ENCODE measurements around the gene WWP2.

Gene WWP2

DNA sequence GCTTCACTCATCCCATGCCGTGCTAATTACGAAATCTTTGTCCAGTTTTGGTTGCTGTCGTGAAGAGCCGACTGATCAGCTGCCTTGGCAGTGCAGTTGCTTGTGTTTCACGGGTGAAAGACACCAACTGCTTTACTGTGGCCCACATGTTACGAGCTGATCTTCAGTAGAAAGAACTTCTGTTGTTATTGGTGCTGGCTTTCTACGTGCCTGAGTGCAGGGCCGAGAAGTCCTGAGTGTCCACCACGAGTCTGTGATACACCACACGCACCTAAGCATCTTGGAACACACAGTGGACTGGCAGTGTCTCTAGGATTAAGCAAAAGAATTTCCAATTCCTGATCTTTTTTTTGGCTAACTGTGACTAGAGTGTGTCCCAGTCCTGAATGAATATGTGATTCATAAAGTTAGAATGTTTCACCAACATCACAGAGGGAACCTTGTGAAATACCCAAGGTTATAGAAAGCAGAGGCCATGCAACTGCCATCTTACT, 118.6 kb downstream of the WWP2 start:
- Histone ChIP-seq H3K9me3 (ENCODE audit: control insufficient read depth, insufficient read depth, low read length) (no peaks in the 10 kb centered on the region), H3K4me3 (ENCODE audit: low read depth, low read length) (no peak overlapping the region), H3K27me3 (ENCODE audit: control insufficient read depth, insufficient read depth, low read length) (no peaks in the 10 kb centered on the region), H3K9ac (ENCODE audit: low read depth, low read length) (no peak overlapping the region), H3K4me1 (ENCODE audit: control insufficient read depth, insufficient read depth, low read length) (no peaks in the 10 kb centered on the region), H3K27ac (ENCODE audit: low read depth, low read length) (no peak overlapping the region), H3K36me3 (ENCODE audit: control insufficient read depth, insufficient read depth, low read length) (no peaks in the 10 kb centered on the region; the same call in 1 of the 2 replicates)

DNA sequence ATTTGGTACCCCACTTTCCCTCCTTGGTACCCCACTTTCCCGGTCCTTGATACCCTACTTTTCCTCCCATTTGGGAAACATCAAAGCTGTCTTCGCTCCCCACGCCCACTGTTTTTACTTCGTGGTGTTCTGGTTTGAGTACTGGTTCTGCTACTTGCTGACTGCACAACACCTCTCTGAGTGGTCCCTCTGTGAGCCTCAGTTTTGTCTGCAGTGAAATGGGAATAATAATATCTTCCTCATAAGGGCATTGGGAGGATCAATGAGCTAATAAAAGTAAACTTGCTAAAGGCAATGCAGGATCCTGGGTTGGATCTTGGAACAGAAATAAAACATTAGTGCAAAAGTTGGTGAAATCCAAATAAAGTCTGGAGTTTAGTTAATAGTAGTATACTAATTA, 119.0 kb downstream of the WWP2 start:
- H3K27ac ChIP-seq (ENCODE audit: low read depth, low read length), result no peak overlapping the region
- no peaks in the 10 kb centered on the region for H3K4me1 ChIP-seq (ENCODE audit: control insufficient read depth, insufficient read depth, low read length)
- no peaks in the 10 kb centered on the region for H3K27me3 ChIP-seq (ENCODE audit: control insufficient read depth, insufficient read depth, low read length)
- no peak overlapping the region for H3K9ac ChIP-seq (ENCODE audit: low read depth, low read length)
- no peaks in the 10 kb centered on the region; the same call in 1 of the 2 replicates for H3K36me3 ChIP-seq (ENCODE audit: control insufficient read depth, insufficient read depth, low read length)
- H3K9me3 ChIP-seq (ENCODE audit: control insufficient read depth, insufficient read depth, low read length), result no peaks in the 10 kb centered on the region
- no peak overlapping the region for H3K4me3 ChIP-seq (ENCODE audit: low read depth, low read length)

DNA sequence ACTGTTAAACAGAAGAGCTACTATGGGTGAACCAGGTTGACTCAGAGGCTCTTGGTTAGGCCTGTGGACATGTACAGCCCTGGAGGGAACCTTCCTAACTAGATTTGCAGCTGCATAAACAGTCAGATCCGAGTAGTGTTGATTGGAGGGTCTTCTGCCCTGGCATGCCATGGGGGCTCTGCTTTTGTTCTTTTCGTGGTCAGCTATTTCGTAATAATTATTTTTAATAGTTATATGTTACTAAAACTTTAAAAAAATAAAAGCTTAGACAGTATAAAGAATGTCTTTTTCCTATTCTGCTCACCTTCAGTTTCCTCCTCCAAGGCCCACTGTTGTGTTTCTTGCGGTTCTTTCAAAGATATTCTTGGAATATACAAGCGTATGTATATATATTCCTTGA, 121.6 kb downstream of the WWP2 start:
- H3K36me3 ChIP-seq (ENCODE audit: control insufficient read depth, insufficient read depth, low read length), result no peaks in the 10 kb centered on the region
- no peaks in the 10 kb centered on the region for H3K27me3 ChIP-seq (ENCODE audit: control insufficient read depth, insufficient read depth, low read length)
- H3K9ac ChIP-seq (ENCODE audit: low read depth, low read length), result no peak overlapping the region
- no peak overlapping the region for H3K27ac ChIP-seq (ENCODE audit: low read depth, low read length)
- no peaks in the 10 kb centered on the region for H3K9me3 ChIP-seq (ENCODE audit: control insufficient read depth, insufficient read depth, low read length)
- H3K4me3 ChIP-seq (ENCODE audit: low read depth, low read length), result no peak overlapping the region
- no peaks in the 10 kb centered on the region for H3K4me1 ChIP-seq (ENCODE audit: control insufficient read depth, insufficient read depth, low read length)

DNA sequence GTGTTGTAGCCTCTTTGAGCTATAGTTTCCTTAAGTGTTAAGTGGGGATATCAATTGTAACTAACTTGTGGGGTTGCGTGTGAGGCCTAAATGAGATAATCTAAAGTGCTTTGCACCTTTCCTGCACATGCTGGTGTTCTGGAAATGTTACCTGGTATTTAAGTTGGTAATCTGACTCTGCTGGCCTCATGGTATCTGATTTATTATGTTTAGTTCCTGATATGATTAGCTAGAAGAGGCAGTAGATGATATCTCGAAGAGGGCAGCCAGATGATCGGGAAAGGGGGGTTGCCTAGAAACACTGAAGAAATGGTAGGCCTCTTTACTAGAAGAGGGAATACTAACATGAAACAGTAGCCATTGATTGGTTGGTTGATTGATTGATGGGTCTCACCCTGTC, 123.6 kb downstream of the WWP2 start:
- H3K4me3 ChIP-seq (ENCODE audit: low read depth, low read length), result no peak overlapping the region
- no peak overlapping the region for H3K27ac ChIP-seq (ENCODE audit: low read depth, low read length)
- no peak overlapping the region for H3K9ac ChIP-seq (ENCODE audit: low read depth, low read length)
- peaks cover 7% of the 10 kb centered on the region; the same call in 1 of the 2 replicates for H3K4me1 ChIP-seq (ENCODE audit: control insufficient read depth, insufficient read depth, low read length)
- H3K27me3 ChIP-seq (ENCODE audit: control insufficient read depth, insufficient read depth, low read length), result no peaks in the 10 kb centered on the region
- no peaks in the 10 kb centered on the region for H3K9me3 ChIP-seq (ENCODE audit: control insufficient read depth, insufficient read depth, low read length)
- no peaks in the 10 kb centered on the region for H3K36me3 ChIP-seq (ENCODE audit: control insufficient read depth, insufficient read depth, low read length)

DNA sequence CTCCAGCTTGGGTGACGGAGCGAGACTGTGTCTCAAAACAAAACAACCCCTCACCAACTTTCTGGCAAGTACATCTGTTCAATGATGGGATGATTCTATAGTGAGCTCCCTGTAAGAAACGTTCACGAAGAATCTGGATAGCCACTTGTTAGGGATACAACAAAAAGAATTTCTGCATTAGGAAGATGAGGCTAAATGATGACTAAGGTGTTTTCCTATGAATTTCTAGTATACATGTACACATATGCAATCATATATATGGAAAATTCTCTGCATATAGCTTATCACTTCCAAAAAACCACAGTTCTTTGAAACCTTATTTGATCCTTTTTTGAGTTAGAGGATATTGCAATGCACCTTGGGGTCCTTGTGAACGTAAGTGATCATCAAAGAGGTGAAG, 124.6 kb downstream of the WWP2 start:
- H3K9me3 ChIP-seq (ENCODE audit: control insufficient read depth, insufficient read depth, low read length), result no peaks in the 10 kb centered on the region
- no peak overlapping the region for H3K9ac ChIP-seq (ENCODE audit: low read depth, low read length)
- no peaks in the 10 kb centered on the region for H3K27me3 ChIP-seq (ENCODE audit: control insufficient read depth, insufficient read depth, low read length)
- H3K4me1 ChIP-seq (ENCODE audit: control insufficient read depth, insufficient read depth, low read length), result peaks cover 8% of the 10 kb centered on the region; the same call in 1 of the 2 replicates
- no peak overlapping the region for H3K27ac ChIP-seq (ENCODE audit: low read depth, low read length)
- no peaks in the 10 kb centered on the region for H3K36me3 ChIP-seq (ENCODE audit: control insufficient read depth, insufficient read depth, low read length)
- H3K4me3 ChIP-seq (ENCODE audit: low read depth, low read length), result no peak overlapping the region

DNA sequence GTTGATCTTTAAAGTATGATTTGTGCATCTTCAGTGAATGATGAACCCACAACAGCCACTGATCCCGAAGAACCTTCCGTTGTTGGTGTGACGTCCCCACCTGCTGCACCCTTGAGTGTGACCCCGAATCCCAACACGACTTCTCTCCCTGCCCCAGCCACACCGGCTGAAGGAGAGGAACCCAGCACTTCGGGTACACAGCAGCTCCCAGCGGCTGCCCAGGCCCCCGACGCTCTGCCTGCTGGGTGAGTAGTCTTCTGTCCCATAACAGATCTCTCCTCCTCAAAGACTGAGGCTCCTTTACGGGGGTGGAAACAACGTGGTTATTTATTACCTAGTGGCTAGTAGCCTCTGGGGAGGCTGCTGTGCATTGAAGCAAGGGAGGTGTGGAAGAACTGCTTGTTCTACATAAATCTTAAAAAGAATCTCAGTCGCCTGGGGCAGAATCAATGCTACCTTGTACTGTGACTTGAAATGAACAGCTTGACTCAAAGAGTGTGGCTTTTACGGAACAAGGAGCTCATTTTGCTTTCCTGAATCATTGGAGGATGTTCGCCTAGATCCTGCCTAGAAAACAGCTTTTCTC, 126.0 kb downstream of the WWP2 start:
- no peaks in the 10 kb centered on the region for H3K36me3 ChIP-seq (ENCODE audit: control insufficient read depth, insufficient read depth, low read length)
- peaks cover 8% of the 10 kb centered on the region; the same call in 1 of the 2 replicates for H3K4me1 ChIP-seq (ENCODE audit: control insufficient read depth, insufficient read depth, low read length)
- H3K9ac ChIP-seq (ENCODE audit: low read depth, low read length), result no peak overlapping the region
- no peak overlapping the region for H3K27ac ChIP-seq (ENCODE audit: low read depth, low read length)
- no peaks in the 10 kb centered on the region for H3K9me3 ChIP-seq (ENCODE audit: control insufficient read depth, insufficient read depth, low read length)
- no peaks in the 10 kb centered on the region for H3K27me3 ChIP-seq (ENCODE audit: control insufficient read depth, insufficient read depth, low read length)
- H3K4me3 ChIP-seq (ENCODE audit: low read depth, low read length), result no peak overlapping the region

DNA sequence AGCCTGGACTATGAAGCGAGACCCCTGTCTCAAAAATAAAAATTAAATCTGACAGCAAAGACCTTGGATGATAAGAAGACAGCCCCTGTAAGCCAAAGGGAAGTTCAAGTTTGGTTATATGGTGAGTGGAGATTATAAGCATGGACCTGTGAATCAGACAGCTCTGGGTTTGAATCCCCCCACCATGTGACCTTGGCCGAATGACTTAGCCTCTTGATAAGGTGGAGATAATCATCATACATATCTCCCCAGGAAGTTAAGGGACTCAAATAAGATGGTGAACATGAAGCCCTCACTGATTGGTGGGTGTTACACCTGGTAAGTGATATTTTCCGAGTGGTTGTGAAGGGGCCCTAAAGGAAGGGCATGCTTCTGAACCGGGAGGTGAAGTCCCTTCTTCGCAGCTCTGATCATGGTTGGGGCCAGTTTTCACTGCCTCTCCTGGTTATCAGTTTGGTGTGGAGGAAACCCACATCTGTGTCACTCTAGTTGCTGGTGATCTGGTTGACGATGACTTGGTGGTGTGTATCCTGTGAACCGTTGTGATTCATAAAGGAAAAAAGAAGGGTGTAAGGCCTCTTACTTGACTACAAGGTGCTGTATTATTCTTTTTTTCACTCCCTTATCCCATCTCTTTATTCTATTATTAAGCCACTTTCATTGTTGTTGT, 127.3 kb downstream of the WWP2 start:
- Histone ChIP-seq H3K9me3 (ENCODE audit: control insufficient read depth, insufficient read depth, low read length) (no peaks in the 10 kb centered on the region), H3K27me3 (ENCODE audit: control insufficient read depth, insufficient read depth, low read length) (no peaks in the 10 kb centered on the region), H3K36me3 (ENCODE audit: control insufficient read depth, insufficient read depth, low read length) (no peaks in the 10 kb centered on the region), H3K27ac (ENCODE audit: low read depth, low read length) (no peak overlapping the region), H3K4me3 (ENCODE audit: low read depth, low read length) (no peak overlapping the region), H3K4me1 (ENCODE audit: control insufficient read depth, insufficient read depth, low read length) (peaks cover 8% of the 10 kb centered on the region; the same call in 1 of the 2 replicates), H3K9ac (ENCODE audit: low read depth, low read length) (no peak overlapping the region)

DNA sequence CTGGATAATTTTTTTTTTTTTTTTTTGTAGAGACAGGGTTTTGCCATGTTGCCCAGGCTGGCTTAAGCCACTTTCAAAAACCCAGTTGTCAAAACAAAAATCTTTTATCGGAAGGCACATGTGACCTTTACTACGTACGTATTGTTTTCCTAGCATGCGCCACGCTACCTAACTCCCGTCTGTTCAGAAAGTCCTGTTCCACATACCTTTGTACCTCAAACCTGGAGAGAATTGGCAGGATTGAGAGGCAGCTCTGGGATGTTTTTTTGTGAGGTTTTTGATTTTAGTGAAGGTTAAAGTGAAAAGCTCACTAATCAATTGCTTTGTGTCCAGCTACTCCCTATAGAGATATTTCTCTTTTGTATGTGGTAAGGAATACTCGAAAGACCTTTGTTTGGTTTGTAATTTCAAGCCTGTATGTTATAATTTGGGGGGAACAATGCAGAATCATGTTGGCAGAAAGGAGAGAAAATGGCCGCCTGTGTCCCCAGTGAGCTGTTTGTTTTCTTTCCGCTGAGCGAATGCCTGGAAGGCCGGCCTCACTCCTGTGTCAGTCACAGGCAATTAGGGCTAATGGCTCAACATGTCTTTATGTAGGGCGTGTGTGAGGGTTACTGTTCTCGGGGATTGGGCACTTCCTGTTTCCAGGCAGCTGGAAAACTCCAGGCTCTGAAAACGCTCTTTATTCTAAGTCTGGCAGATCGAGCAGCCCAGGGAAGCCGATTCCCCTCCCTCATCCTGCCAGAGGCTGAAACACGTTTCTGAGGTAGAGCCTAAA, 128.2 kb downstream of the WWP2 start:
- Histone ChIP-seq H3K4me3 (ENCODE audit: low read depth, low read length) (no peak overlapping the region), H3K4me1 (ENCODE audit: control insufficient read depth, insufficient read depth, low read length) (peaks cover 8% of the 10 kb centered on the region; the same call in 1 of the 2 replicates), H3K27me3 (ENCODE audit: control insufficient read depth, insufficient read depth, low read length) (no peaks in the 10 kb centered on the region), H3K27ac (ENCODE audit: low read depth, low read length) (peak overlapping the region; percentile 42), H3K9ac (ENCODE audit: low read depth, low read length) (0 out of 2 replicates have a peak overlapping the region, but pooled peaks have one; percentile 15), H3K9me3 (ENCODE audit: control insufficient read depth, insufficient read depth, low read length) (no peaks in the 10 kb centered on the region), H3K36me3 (ENCODE audit: control insufficient read depth, insufficient read depth, low read length) (no peaks in the 10 kb centered on the region)

DNA sequence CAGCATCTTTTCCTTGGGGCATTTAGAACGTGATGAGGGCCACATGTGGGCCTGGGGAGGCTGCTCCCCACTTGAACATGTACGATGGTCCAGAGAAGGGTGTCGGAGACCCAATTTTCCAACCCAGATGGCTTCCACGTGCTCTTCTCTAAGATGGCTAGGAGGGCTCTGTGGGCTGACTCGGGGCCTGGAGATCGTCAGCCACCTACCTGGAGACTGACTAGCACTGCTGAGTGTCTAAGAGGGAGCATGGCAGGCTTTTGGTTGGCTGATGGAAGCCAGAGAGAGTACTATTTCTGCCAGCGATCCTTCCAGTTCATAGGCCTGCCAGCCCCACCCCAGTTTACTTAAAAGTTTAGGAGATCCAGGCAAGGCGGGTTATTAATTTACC, 128.8 kb downstream of the WWP2 start:
- Histone ChIP-seq H3K27ac (ENCODE audit: low read depth, low read length) (peak overlapping the region; percentile 42), H3K4me3 (ENCODE audit: low read depth, low read length) (no peak overlapping the region), H3K9ac (ENCODE audit: low read depth, low read length) (no peak overlapping the region), H3K36me3 (ENCODE audit: control insufficient read depth, insufficient read depth, low read length) (no peaks in the 10 kb centered on the region), H3K9me3 (ENCODE audit: control insufficient read depth, insufficient read depth, low read length) (no peaks in the 10 kb centered on the region), H3K4me1 (ENCODE audit: control insufficient read depth, insufficient read depth, low read length) (peaks cover 8% of the 10 kb centered on the region; the same call in 1 of the 2 replicates), H3K27me3 (ENCODE audit: control insufficient read depth, insufficient read depth, low read length) (no peaks in the 10 kb centered on the region)

DNA sequence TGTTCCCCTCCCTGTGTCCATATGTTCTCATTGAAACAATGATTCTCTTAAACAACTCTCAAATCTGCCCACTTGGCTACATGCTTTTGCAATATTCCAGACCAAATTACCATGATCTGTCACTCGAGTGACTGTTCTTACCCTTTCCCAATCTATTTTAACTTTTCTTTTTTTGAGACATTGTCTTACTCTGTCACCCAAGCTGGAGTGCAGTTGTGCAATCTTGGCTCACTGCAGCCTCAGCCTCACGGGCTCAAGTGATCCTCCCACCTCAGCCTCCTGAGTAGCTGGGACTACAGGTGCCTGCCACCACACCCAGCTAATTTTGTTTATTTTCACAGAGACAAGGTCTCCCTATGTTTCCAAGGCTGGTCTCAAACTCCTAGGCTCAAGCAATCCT, 130.2 kb downstream of the WWP2 start:
- no peak overlapping the region for H3K27ac ChIP-seq (ENCODE audit: low read depth, low read length)
- no peaks in the 10 kb centered on the region for H3K9me3 ChIP-seq (ENCODE audit: control insufficient read depth, insufficient read depth, low read length)
- H3K27me3 ChIP-seq (ENCODE audit: control insufficient read depth, insufficient read depth, low read length), result no peaks in the 10 kb centered on the region
- H3K36me3 ChIP-seq (ENCODE audit: control insufficient read depth, insufficient read depth, low read length), result no peaks in the 10 kb centered on the region
- no peak overlapping the region for H3K4me3 ChIP-seq (ENCODE audit: low read depth, low read length)
- H3K9ac ChIP-seq (ENCODE audit: low read depth, low read length), result no peak overlapping the region
- peaks cover 8% of the 10 kb centered on the region; the same call in 1 of the 2 replicates for H3K4me1 ChIP-seq (ENCODE audit: control insufficient read depth, insufficient read depth, low read length)

DNA sequence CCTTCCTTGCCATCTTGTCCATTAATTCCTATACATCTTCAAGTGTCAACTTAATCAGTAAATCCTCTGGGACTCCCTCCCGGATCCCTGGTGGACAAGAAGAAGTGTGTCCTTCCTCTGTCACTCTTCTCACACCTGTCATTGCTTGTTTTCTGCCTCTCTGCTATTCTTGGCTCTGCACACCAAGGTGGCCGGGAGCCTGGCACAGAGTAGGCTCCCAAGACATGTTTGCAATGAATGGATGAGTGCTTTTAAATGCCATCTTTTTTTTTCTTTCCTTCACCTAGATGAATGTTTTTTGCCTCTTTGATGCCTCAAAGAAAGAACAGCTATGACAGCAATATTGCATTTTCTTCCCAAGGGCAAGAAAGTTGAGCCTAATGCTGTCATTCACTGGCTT, 131.0 kb downstream of the WWP2 start:
- H3K27me3 ChIP-seq (ENCODE audit: control insufficient read depth, insufficient read depth, low read length), result no peaks in the 10 kb centered on the region
- H3K4me1 ChIP-seq (ENCODE audit: control insufficient read depth, insufficient read depth, low read length), result peaks cover 8% of the 10 kb centered on the region; the same call in 1 of the 2 replicates
- no peak overlapping the region for H3K4me3 ChIP-seq (ENCODE audit: low read depth, low read length)
- no peaks in the 10 kb centered on the region for H3K9me3 ChIP-seq (ENCODE audit: control insufficient read depth, insufficient read depth, low read length)
- no peaks in the 10 kb centered on the region for H3K36me3 ChIP-seq (ENCODE audit: control insufficient read depth, insufficient read depth, low read length)
- no peak overlapping the region for H3K9ac ChIP-seq (ENCODE audit: low read depth, low read length)
- no peak overlapping the region for H3K27ac ChIP-seq (ENCODE audit: low read depth, low read length)
